Breast epithelium (tissue), 3 donors: ENCODE data around the gene RPH3AL.

Experiments
- CTCF ChIP-seq, 3 donors: fragments of 450-650 bp; IDR thresholded peaks; one replicate each; pipeline ENCODE4 v1.5.1; 2016 to 2017; ENCODE audit warnings: antibody characterized with exemption in 3 of 3, mild to moderate bottlenecking in 3 of 3, moderate library complexity in 3 of 3
- POLR2AphosphoS5 ChIP-seq, 3 donors: sonication (generic); formaldehyde crosslinking; IDR thresholded peaks; one replicate each; pipeline ENCODE4 v1.6.1; 2017; ENCODE audit warnings: antibody characterized with exemption in 3 of 3

- TF ChIP-seq CTCF (IDR thresholded peaks at IDR 0.05) (no peak), POLR2AphosphoS5 (IDR thresholded peaks at IDR 0.05) (no peak)
These were observed 14.7 kb downstream of the RPH3AL start for GRCh38 chr17:337866-338265.
